CD4-positive, alpha-beta T cell treated with Interleukin-1 beta for 1 hour (primary cell): Measurements from ENCODE around the gene C10orf67.
A peak's percentile ranks its signal among the peaks of the same experiment; 100 is the strongest.

ENCODE experiments used
- DNase-seq, 2 donors: peaks; one replicate each; pipeline ENCODE4 v3.0.0-alpha.2; 2020 to 2022

C10orf67 gene

GRCh38 chr10:23158370-23158769, 186.2 kb downstream of the C10orf67 start:
- DNase-seq = peak; percentile 7 to 26

- peak in 1 of 2 donors; percentile 13 for DNase-seq
Measured at GRCh38 chr10:23157691-23158369, 186.8 kb downstream of the C10orf67 start.

GRCh38 chr10:23157239-23157681, 187.3 kb downstream of the C10orf67 start:
- no peak for DNase-seq

GRCh38 chr10:23156447-23157150, 188.0 kb downstream of the C10orf67 start:
- DNase-seq = no peak

GRCh38 chr10:23155169-23155568, 189.4 kb downstream of the C10orf67 start:
- no peak for DNase-seq
